ENCODE results near the gene ZXDC. TPM values are rescaled to one million over a fixed set of nuclear protein-coding genes. Genes with fewer than 3 reads are reported as not detected.

ZXDC gene
- total RNA-seq, 2 donors from 2014 or later, result 18.9 to 25.5 TPM

DNA sequence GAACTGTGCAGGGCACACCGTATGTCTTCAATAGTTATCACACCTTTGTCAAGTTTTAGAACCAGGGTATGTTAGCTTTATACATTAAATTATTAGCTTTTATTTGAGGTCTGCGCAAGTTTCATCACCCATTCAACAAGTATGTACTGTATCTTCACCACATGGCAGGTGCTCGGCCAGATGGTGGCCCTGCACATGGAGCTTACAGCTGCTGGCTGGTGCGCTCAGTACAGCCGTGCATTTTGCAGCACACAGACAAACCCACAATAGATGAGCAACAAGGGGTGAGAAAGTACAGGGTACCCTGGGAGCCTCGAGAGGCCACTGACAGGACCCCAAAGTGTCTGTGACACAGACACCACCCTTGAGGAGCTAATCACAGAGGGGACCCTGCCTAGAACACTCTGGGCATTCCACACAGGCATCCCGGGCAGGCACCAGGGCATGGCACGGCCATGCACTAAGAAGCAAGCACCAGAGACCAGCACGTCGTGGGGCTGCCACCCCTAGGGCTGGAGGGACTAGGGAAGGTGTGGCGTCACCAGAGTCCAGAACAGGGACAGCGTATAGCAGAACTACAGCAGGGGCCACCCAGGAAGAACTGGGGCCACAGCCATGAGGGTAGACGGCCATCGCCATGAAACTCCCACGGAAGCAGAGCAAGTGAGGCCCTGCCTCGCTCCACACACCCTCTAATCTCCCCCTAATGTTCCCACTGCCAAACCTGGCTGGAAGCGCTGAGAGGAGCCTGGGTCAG, 27.4 kb downstream of the ZXDC start:
- Histone ChIP-seq H3K27me3 (no peaks in the 10 kb centered on the region), H3K4me3 (no peak overlapping the region), H3K36me3 (peaks cover 44% of the 10 kb centered on the region), H3K9me3 (no peaks in the 10 kb centered on the region), H3K27ac (no peak overlapping the region), H3K4me1 (peaks cover 0 to 5% of the 10 kb centered on the region in 2 donors)
- peak; percentile 48 for DNase-seq (ENCODE audit: low spot score)
- no peak for TF ChIP-seq CTCF (IDR thresholded peaks at IDR 0.05)

DNA sequence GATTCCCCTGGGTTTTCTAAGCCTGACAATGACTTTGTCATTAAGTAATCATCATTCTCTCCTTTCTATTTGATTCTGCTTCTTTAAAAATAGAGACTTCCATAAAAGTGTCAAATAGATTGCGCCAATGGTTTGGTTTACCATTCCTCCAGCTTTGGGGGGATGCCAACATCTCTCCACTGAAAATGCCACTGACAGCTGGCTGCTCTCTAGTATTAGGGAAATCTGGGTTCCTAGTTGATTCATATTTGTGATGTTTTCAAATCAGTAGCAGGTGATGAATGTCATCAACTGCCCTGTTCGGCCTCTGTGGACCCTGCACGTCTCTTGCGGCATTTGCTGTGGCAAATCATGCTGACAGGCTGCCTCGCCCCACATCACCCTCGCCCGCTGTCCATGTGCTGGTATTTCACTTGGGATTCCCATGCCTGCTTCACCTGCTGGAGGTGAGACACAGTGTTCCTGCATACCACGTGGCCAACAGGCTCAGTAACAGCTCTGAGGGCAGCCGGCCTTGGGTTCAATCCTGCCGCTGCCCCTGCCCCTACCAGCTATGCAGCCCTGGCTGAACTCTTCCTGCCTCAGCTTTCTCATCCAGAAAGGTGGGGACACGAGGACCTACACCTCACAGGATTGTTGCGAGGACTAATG, 28.1 kb downstream of the ZXDC start:
- Histone ChIP-seq H3K27me3 (no peaks in the 10 kb centered on the region), H3K4me1 (peaks cover 0 to 5% of the 10 kb centered on the region in 2 donors), H3K9me3 (no peaks in the 10 kb centered on the region), H3K27ac (no peak overlapping the region), H3K36me3 (peaks cover 47% of the 10 kb centered on the region), H3K4me3 (no peak overlapping the region)
- TF ChIP-seq CTCF (IDR thresholded peaks at IDR 0.05), result no peak
- peak; percentile 34 for DNase-seq (ENCODE audit: low spot score)

DNA sequence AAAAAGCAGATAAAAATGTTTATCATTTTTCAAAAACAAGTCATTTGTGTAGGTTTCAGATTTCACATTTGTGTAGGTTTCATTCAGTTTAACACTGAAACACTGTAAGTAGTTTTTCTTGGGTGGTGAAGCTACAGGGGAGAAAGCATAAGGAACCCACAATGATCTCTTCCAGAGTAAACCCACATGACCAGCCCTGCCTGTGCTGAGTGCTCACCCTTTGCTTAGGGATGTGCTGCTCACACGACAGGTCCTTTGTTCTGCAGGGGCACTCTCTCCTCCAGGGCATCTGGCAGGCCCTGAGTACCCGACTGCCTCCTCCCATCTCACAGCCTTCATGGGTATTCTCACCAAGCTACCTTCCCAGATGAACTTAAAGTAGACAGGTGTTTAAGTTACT, 28.9 kb downstream of the ZXDC start:
- Histone ChIP-seq H3K4me3 (no peak overlapping the region), H3K27ac (no peak overlapping the region), H3K27me3 (no peaks in the 10 kb centered on the region), H3K36me3 (peaks cover 40% of the 10 kb centered on the region), H3K9me3 (no peaks in the 10 kb centered on the region), H3K4me1 (peaks cover 0 to 5% of the 10 kb centered on the region in 2 donors)
- TF ChIP-seq CTCF (IDR thresholded peaks at IDR 0.05), result no peak
- peak; percentile 43 for DNase-seq (ENCODE audit: low spot score)

DNA sequence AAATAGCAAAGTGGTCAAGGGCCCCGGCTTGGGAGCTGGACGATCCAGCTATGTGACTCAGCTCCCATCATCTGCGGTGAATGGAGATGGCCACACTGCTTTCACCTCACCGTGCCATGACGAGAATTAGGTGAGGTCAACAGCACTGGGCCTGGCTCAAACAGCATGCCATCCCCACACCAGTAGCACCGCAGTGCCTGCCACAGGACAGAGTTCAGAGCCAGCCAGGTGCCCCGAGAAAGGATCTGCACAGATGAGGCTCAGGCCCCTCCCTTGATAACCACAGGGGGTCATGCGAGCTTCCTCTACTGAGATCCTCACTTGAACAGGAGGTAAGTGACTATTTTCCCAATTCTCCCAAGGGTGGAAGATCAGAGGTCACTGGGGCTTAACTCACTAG, 29.4 kb downstream of the ZXDC start:
- Histone ChIP-seq H3K4me1 (peaks cover 0 to 5% of the 10 kb centered on the region in 2 donors), H3K27me3 (no peaks in the 10 kb centered on the region), H3K36me3 (peaks cover 36% of the 10 kb centered on the region), H3K27ac (no peak overlapping the region), H3K9me3 (no peaks in the 10 kb centered on the region), H3K4me3 (no peak overlapping the region)
- TF ChIP-seq CTCF (IDR thresholded peaks at IDR 0.05), result no peak
- DNase-seq (ENCODE audit: low spot score), result peak; percentile 43

- peak; percentile 44 for DNase-seq (ENCODE audit: low spot score)
- Histone ChIP-seq H3K4me3 (no peak overlapping the region), H3K36me3 (peaks cover 28% of the 10 kb centered on the region), H3K4me1 (peaks cover 0 to 5% of the 10 kb centered on the region in 2 donors), H3K9me3 (no peaks in the 10 kb centered on the region), H3K27ac (no peak overlapping the region), H3K27me3 (no peaks in the 10 kb centered on the region)
- TF ChIP-seq CTCF (IDR thresholded peaks at IDR 0.05), result no peak
Observed at GRCh38 chr3:126445506-126445905, 30.2 kb downstream of the ZXDC start.

Measured in right atrium auricular region (tissue), 2 donors.